Left colon (tissue), 2 donors: ENCODE data around the gene ZNF232. TPM values are rescaled to one million over a fixed set of nuclear protein-coding genes. Genes with fewer than 3 reads are reported as not detected.
"Not testable (repeated sequence)": the region's sequence is repeated elsewhere in the genome, so short reads cannot be mapped to it uniquely, and the experiment has no call there.

ENCODE experiments used
- ATAC-seq: fragments of 200-7000 bp; cut with Tn5 transposase; one replicate; pipeline ENCODE4 v1.9.1; 2020; ENCODE audit warnings: mild to moderate bottlenecking, moderate library complexity
- DNase-seq, 2 donors: peaks; one replicate each; pipeline ENCODE4 v3.0.0-alpha.2; 2020
- intact Hi-C, 2 donors: fragments of 100-400 bp; cut with DNase I in 1 of 2; cut with micrococcal nuclease in 1 of 2; formaldehyde crosslinking; loops; one replicate each; pipeline versions ENCODE4 v1.11.2 to v1.14.0; 2022; cut with DNase I, micrococcal nuclease
- total RNA-seq, 2 donors: library from RNA; stranded (reverse); fragmentation: NEBNext Ultra II Directional; extraction: Animal tissue kit (Norgen Biotek cat#: 25700); gene quantifications; one replicate each; pipeline ENCODE4 v1.2.1, GENCODE V29; 2021
- donor health status: DM: no; HTN: no; CAD: no.
- donor health status: DM: yes; HTN: yes; CAD: no.

Gene ZNF232
- total RNA-seq, 2 donors from 2014 or later: 7.1 to 7.7 TPM

- no peak for DNase-seq
- no peak for ATAC-seq
- intact Hi-C loops: no loop called here
Observed at GRCh38 chr17:5115673-5116651, 4.3 kb upstream of the ZNF232 start, which contains the start of gene USP6. TSS of gene USP6 (plus strand) at chr17:5116032. CDS start at chr17:5130368, 14,336 bp downstream.

GRCh38 chr17:5110816-5111215 is 862 bp downstream of the ZNF232 start:
- intact Hi-C loops: no loop called here
- DNase-seq (no peak), ATAC-seq (no peak)

- DNase-seq (no peak), ATAC-seq (no peak)
- intact Hi-C loops: no loop called here
Observed at GRCh38 chr17:5100832-5101231, 10.8 kb downstream of the ZNF232 start.

- DNase-seq: no peak
- intact Hi-C loops: no loop called here
Observed at GRCh38 chr17:5099271-5099670, 12.4 kb downstream of the ZNF232 start.

GRCh38 chr17:5097101-5097834 is 14.4 kb downstream of the ZNF232 start:
- ATAC-seq: peak; percentile 26
- peak; percentile 43 to 58 for DNase-seq
- intact Hi-C loops: no loop called here

More at GRCh38 chr17:5099271-5099670, 12.4 kb downstream of the ZNF232 start:
- no peak for ATAC-seq

- intact Hi-C loops: no loop called here
- DNase-seq (no peak), ATAC-seq (no peak)
Observed at GRCh38 chr17:5096731-5097100, 15.0 kb downstream of the ZNF232 start.

- ATAC-seq: no peak
- DNase-seq: no peak
- intact Hi-C loops: no loop called here
Observed at GRCh38 chr17:5092218-5093010, 19.3 kb downstream of the ZNF232 start.

GRCh38 chr17:5080591-5080990 is 31.1 kb downstream of the ZNF232 start:
- ATAC-seq (no peak), DNase-seq (no peak)
- intact Hi-C loops: no loop called here

- ATAC-seq: peak; percentile 97
- DNase-seq: peak; percentile 86 to 89
- intact Hi-C loops: no loop called here
Observed at GRCh38 chr17:5078106-5079028, 33.3 kb downstream of the ZNF232 start, which contains the start of gene ZFP3. TSS of gene ZFP3 (plus strand) at chr17:5078467. CDS start at chr17:5091505, 13,038 bp downstream.

- no peak for DNase-seq
- ATAC-seq: peak; percentile 3
- intact Hi-C loops: no loop called here
Observed at GRCh38 chr17:5077781-5078105, 33.9 kb downstream of the ZNF232 start.

- intact Hi-C loops, ATAC-seq: not testable (repeated sequence)
- DNase-seq: peak in 1 of 2 donors; percentile 9
Observed at GRCh38 chr17:5077275-5077674, 34.4 kb downstream of the ZNF232 start.

GRCh38 chr17:5075472-5075871 is 36.2 kb downstream of the ZNF232 start:
- DNase-seq, ATAC-seq, intact Hi-C loops: not testable (repeated sequence)

GRCh38 chr17:5069724-5070123 is 42.0 kb downstream of the ZNF232 start:
- ATAC-seq (no peak), DNase-seq (no peak)
- intact Hi-C loops: no loop called here

- ATAC-seq (no peak), DNase-seq (no peak)
- intact Hi-C loops: no loop called here
Observed at GRCh38 chr17:5068236-5068635, 43.4 kb downstream of the ZNF232 start.

- ATAC-seq: no peak
- DNase-seq: no peak
- intact Hi-C loops: no loop called here
Observed at GRCh38 chr17:5065227-5065744, 46.4 kb downstream of the ZNF232 start.
